Mucosa of descending colon (tissue), 3 donors: ENCODE results near the gene TNRC18. TPM values are rescaled to one million over a fixed set of nuclear protein-coding genes. Genes with fewer than 3 reads are reported as not detected.

Experiments used
- ATAC-seq: fragments of 200-7000 bp; cut with Tn5 transposase; one replicate; pipeline ENCODE4 v1.9.1; 2020; ENCODE audit warnings: mild to moderate bottlenecking, moderate library complexity
- DNase-seq, 3 donors: peaks; one replicate each; pipeline ENCODE4 v3.0.0-alpha.2; 2020
- H3K36me3 ChIP-seq: fragments of 200-600 bp; one replicate; pipeline ENCODE4 v1.8.0; 2021; ENCODE audit warnings: low read depth, mild to moderate bottlenecking
- H3K4me1 ChIP-seq: fragments of 200-600 bp; one replicate; pipeline ENCODE4 v1.8.0; 2021; ENCODE audit warnings: low read depth, mild to moderate bottlenecking
- H3K4me3 ChIP-seq: fragments of 200-600 bp; one replicate; pipeline ENCODE4 v1.8.0; 2021; ENCODE audit warnings: mild to moderate bottlenecking
- H3K9me3 ChIP-seq: fragments of 200-600 bp; one replicate; pipeline ENCODE4 v1.8.0; 2021; ENCODE audit warnings: mild to moderate bottlenecking
- intact Hi-C, 2 donors: fragments of 100-400 bp; cut with DNase I in 1 of 2; cut with micrococcal nuclease in 1 of 2; formaldehyde crosslinking; loops; one replicate each; pipeline versions ENCODE4 v1.11.0 to v1.11.1; 2022; cut with DNase I, micrococcal nuclease
- total RNA-seq, 3 donors: library from RNA; stranded (reverse); fragmentation: NEBNext Ultra II Directional in 2 of 3; extraction: Animal tissue kit (Norgen Biotek cat#: 25700) in 2 of 3; gene quantifications; one replicate each; pipeline versions ENCODE4 v1.2.1 to v1.2.4, GENCODE V29; 2021 to 2023
- TF ChIP-seq, protein P1 (sequence below): fragments of 200-600 bp; IDR thresholded peaks from one replicate; pipeline ENCODE4 v1.8.0; 2022; ENCODE audit warnings: antibody characterized with exemption, mild to moderate bottlenecking
- donor health status: DM: no; HTN: no; CAD: no; lungs with moderate emphysema.
- donor health status: DM: no; HTN: no; CAD: no.
- donor health status: DM: no; HTN: yes; CAD: no.

TNRC18 gene
- total RNA-seq, 3 donors from 2014 or later: 94.0 to 170 (median 112) TPM

DNA sequence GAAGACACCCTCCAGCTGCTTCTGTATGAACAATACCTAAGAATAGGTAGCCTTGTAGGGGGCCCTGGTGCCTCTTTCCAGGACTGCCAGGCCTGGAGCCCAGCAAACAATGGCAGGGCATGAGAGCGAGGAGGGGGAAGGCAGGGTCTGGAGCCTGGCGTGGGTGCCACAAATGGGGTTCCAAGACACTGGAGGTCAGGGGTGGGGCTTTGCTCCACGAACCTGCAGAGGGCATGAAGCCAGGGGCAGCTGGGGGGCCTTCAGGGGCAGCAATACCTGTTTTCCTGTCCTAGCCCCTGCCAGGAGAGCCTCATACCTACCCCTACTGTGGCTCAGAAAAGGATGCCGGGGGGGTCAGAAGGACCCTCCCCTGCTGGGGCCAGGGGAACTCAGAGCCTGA lies 79.3 kb downstream of the TNRC18 start:
- TF ChIP-seq, protein P1, sequence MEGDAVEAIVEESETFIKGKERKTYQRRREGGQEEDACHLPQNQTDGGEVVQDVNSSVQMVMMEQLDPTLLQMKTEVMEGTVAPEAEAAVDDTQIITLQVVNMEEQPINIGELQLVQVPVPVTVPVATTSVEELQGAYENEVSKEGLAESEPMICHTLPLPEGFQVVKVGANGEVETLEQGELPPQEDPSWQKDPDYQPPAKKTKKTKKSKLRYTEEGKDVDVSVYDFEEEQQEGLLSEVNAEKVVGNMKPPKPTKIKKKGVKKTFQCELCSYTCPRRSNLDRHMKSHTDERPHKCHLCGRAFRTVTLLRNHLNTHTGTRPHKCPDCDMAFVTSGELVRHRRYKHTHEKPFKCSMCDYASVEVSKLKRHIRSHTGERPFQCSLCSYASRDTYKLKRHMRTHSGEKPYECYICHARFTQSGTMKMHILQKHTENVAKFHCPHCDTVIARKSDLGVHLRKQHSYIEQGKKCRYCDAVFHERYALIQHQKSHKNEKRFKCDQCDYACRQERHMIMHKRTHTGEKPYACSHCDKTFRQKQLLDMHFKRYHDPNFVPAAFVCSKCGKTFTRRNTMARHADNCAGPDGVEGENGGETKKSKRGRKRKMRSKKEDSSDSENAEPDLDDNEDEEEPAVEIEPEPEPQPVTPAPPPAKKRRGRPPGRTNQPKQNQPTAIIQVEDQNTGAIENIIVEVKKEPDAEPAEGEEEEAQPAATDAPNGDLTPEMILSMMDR: no peak
- Histone ChIP-seq H3K9me3 (no peaks in the 10 kb centered on the region), H3K36me3 (no peaks in the 10 kb centered on the region), H3K4me1 (no peaks in the 10 kb centered on the region), H3K4me3 (no peak overlapping the region)
- DNase-seq: no peak
- no peak for ATAC-seq
- intact Hi-C loops: no loop called here

- Histone ChIP-seq H3K4me3 (no peak overlapping the region), H3K9me3 (no peaks in the 10 kb centered on the region), H3K4me1 (no peaks in the 10 kb centered on the region), H3K36me3 (no peaks in the 10 kb centered on the region)
- TF ChIP-seq, protein P1: no peak
- DNase-seq (no peak), ATAC-seq (no peak)
- intact Hi-C loops: no loop called here
These were observed 79.8 kb downstream of the TNRC18 start for GRCh38 chr7:5343884-5344283.

DNA sequence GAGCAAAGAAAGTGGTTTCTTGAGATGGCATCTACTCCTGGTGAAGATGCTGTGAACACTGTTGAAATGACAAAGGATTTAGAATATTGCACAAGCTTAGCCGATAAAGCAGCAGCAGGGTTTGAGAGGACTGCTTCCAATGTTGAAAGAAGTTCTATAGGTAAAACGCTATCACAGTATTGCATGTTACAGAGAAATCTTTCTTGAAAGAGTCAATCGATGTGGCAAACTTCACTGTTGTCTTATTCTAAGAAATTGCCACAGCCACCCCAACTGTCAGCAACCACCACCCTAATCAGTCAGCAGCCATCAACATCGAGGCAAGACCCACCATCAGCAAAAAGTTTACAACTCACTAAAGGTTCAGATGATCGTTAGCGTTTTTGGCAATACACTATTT lies 81.0 kb downstream of the TNRC18 start:
- no peak for ATAC-seq
- H3K4me1 ChIP-seq: no peaks in the 10 kb centered on the region
- TF ChIP-seq, protein P1: no peak
- no peaks in the 10 kb centered on the region for H3K36me3 ChIP-seq
- intact Hi-C loops: no loop called here
- no peak for DNase-seq
- no peaks in the 10 kb centered on the region for H3K9me3 ChIP-seq
- no peak overlapping the region for H3K4me3 ChIP-seq

DNA sequence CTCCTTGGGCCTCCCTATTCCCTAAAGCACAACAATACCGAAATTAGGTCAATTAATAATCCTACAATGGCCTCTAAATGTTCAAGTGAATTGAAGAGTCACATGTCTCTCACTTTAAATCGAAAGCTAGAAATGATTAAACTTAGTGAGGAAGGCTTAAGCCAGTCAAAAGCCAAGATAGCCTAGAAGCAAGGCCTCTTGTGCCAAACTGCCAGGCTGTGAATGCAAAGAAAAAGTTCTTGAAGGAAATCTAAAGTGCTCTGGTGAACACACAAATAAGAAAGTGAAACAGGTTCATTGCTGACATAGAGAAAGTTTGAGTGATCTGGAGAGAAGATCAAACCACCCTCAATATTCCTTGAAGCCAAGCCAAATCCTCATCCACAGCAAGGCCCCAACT lies 83.7 kb downstream of the TNRC18 start:
- no peaks in the 10 kb centered on the region for H3K4me1 ChIP-seq
- H3K9me3 ChIP-seq: peaks cover 5% of the 10 kb centered on the region
- DNase-seq (no peak), ATAC-seq (no peak)
- H3K36me3 ChIP-seq: peaks cover 4% of the 10 kb centered on the region
- no peak overlapping the region for H3K4me3 ChIP-seq
- intact Hi-C loops: no loop called here
- TF ChIP-seq, protein P1: no peak

- DNase-seq (no peak), ATAC-seq (no peak)
- intact Hi-C loops: no loop called here
- TF ChIP-seq, protein P1: no peak
- H3K4me1 ChIP-seq: peaks cover 6% of the 10 kb centered on the region
- H3K9me3 ChIP-seq: peaks cover 5% of the 10 kb centered on the region
- H3K36me3 ChIP-seq: peaks cover 4% of the 10 kb centered on the region
- H3K4me3 ChIP-seq: no peak overlapping the region
These were observed 86.6 kb downstream of the TNRC18 start for GRCh38 chr7:5337047-5337446.

- peak in 1 of 3 donors; percentile 19 for DNase-seq
- Histone ChIP-seq H3K4me1 (peaks cover 6% of the 10 kb centered on the region), H3K4me3 (no peak overlapping the region), H3K9me3 (peaks cover 5% of the 10 kb centered on the region), H3K36me3 (peaks cover 4% of the 10 kb centered on the region)
- ATAC-seq: peak; percentile 26
- TF ChIP-seq, protein P1: no peak
- intact Hi-C loops: no loop called here
These were observed 89.0 kb downstream of the TNRC18 start for GRCh38 chr7:5334671-5335070.
